Endothelial cell of hepatic sinusoid (primary cell): ENCODE measurements around the gene LRRTM4.

Source experiments
- in situ Hi-C: cut with HindIII; loops from 2 replicates; pipeline ENCODE4 v1.10.0; 2017; ENCODE audit warnings: low sequenced_read_pairs

The LRRTM4 gene

DNA sequence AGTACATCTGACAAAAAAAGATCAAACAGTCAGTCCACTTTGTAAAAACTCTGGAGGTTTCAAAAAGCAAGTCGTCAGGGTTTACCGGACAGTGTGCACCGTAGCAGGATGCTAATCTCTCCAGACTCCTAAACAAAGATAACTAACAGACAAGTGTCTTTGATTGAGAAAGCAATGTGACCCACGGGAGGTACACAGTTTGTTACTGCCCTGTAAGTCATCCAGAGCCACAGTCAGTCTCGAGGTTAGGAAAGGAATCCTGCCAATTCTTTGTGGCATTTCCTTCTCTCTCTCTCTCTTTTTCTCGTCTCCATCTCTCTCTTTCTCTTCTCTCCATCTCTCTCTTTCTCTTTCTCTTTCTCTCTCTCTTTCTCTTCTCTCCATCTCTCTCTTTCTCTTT, 42.8 kb downstream of the LRRTM4 start:
- in situ Hi-C loops, result no loop called here

DNA sequence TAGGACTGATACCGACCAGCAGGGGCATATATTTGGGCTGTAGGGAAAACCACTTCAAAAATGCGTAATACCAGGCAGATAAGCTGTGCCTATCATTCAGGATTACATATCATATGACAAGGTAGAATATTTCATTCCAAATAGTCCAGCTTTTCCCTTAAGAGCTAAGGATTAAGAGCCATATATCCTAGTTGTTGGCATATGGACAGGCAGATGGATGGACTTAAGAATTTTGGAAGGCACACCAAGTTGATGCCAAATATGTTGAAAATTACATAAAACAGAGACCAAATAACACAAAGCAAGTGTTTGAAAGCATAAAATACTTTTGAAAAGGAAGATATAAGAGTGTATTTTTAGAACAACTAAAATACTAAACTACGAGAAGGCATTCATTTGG, 52.1 kb downstream of the LRRTM4 start:
- in situ Hi-C loops, result no loop called here

DNA sequence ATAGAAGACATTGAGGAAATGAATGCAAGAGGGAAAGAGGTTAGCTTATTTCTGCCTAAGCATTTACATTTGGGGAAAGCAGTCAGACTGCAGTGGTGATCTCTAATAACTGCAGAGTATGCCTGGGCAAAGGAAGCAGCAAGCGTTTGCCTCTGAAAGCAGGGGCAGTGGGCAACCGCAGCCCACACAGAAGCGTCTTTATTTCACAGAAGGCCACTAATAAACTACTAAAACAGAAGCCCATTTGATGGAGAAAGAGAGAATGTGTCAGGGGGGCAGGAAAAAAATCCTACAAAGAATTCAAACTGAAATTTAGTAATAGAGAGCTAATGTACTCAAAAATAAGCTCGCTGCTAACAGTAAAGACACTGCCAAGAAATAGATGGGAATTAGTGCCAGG, 53.1 kb downstream of the LRRTM4 start:
- in situ Hi-C loops, result no loop called here

DNA sequence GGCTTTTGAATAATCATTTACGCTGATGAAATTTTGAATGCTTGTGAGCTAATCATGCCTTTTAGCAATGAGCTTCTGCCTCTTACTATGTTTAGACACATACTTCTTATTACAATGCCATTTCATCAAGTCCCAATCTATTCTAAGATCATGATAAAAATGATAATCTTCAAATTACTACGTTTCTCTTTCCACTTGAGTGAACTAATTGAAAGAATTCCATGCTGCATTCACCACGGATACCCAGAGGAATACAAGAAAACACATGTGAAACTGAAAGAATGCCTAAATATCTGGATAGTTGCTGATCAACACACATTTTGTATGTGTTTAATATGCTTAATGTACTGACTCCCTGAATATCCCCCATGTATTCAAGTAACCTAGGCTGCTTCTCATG, 62.3 kb downstream of the LRRTM4 start:
- in situ Hi-C loops, result no loop called here

DNA sequence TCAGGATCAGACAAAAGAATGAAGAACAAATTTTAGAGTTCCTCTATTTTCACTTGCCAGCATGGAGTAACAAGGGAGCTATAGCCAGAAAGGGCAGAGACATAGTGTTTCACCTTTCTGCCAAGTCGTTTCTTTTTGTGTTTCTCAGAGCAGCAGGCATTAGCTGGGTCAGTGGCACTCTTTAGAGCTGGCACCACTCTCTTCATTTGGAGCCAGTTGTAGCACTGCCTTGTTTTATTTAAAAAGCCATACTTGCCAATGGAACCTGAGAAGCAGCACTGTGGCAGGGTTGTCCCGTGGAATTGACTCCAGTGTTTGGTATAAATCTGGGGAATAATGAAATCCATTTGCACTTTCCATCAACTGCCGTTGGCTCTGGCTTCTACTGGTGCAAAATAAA, 64.0 kb downstream of the LRRTM4 start:
- in situ Hi-C loops, result no loop called here

DNA sequence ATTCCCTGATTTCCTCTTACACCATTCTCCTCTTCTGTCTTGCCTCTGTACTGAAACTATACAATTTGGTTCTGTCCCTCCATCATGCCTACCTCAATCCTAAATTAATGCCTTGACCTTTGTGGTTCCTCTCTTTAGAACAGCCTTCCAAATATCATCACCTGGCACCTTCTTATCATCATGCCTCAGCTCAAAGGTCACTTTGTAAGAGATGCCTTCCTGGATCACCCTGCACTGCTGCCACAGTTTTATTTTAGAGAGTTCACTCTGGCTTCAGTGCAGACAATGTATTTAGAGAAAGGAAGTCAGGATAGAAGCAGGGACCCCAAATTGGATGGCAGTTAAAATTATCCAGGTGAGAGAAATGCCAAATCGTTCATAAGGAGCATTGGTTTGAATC, 64.5 kb downstream of the LRRTM4 start:
- in situ Hi-C loops, result no loop called here

DNA sequence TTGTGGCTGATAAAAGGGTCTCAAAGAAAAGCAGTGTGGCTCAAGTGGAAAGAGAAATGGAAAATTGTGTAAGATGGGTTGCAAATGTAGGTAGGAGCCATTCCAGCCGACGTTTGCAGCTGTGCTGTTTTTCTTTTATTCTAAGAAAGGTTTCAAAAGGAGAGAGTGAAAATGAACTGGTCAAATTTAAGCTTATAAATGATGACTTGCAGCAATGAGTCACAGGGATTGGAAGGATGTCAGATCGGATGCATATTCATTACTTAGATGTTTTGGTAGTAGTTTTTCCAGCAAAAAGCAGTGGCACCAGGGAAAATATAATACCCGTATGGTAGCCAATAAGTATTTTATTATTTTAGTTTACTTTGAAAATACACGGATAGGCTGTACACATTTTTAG, 79.1 kb downstream of the LRRTM4 start:
- in situ Hi-C loops, result no loop called here

DNA sequence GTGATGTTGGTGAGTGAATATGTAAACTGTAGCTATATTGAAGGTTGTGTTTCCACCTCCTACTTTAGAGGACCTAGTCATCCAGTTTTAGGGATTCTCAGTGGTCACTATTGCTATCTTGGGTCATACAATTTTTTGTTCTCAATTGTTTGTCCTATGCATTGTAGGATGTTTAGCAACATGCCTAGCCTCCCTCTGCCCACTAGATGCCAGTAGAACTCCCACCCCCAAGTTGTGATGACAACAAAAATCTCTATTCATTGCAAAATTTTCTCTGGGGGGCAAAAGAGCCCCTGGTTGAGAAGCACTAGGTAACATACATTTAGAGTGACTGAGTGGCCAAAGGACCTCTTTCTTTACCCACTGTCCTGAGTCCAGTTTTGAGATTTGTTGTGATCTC, 87.3 kb downstream of the LRRTM4 start:
- in situ Hi-C loops, result loop anchor here (5.0 kb wide), 1 partner anchor 108 kb away; no protein-coding TSS in a partner anchor

DNA sequence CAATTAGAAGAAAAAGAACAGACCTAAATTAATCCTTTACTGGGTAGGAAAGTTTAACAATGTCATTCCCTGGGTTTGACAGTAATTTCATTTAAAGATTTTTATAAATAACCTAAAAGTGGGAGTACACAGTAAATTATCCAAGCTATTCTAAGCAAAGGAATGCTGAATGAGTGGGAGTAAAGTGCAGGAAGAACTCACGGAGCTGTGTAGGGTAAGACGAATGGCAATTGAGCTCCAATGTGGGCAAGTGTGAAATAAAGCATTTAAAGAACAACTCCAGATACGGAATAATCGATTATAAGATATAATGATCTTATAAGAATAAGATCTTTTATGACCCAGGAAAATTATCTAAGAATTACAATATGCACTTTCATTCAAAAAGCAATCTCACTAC, 93.2 kb downstream of the LRRTM4 start:
- in situ Hi-C loops, result no loop called here

DNA sequence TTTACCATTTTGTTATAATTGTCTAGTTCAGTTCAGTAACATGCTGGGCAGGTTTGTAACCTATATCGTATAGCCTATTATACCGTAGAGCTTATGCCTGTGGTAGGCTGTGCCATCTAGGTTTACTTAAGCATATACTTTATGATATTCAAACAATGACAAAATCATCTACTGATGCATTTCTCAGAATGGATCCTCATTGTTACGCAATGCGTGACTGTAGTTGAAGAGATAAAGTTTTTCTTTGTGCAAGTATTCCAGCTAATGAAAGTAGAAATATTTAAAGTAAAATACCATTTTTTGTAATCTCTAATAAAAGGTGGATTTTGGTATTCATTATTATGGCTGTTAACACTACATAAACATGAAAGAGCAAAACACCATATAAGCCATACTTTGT, 100.2 kb downstream of the LRRTM4 start:
- in situ Hi-C loops, result no loop called here

DNA sequence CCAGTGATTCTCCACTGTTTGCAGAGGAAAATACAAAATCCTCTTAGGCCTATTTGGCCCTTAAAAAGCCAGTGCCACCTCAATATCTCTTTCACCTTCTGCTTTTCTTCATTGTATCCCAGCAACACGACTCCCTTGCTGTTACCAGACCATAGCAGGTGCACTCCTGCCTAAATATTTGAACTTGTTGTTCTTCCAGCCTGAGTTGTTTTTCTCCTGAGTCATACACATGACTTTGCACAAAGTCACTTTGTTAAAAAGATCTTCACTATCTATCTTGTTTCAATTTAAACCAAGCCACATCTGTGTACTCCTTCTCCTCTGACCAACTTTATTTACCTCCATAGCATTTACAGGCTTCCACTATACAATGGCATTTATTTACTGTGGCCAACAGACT, 103.6 kb downstream of the LRRTM4 start:
- in situ Hi-C loops, result no loop called here

DNA sequence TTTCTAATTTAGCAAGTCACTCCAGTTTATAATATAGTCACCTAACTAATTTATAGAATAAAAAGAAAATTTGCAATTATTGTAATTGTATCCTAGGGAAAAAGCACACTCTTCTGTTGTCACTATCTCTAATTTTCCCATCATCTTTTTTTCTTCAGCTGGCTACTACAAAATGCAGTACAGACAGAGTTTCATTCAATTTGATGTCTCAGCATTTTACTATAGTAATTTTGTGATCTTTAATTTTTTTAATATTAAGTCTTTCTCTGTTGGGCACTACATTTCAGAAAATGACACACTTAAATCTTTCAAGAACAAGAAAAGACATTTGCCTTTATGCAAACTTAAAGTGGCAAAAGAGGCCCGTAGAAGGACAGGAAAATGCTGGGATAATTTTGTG, 118.0 kb downstream of the LRRTM4 start:
- in situ Hi-C loops, result no loop called here

DNA sequence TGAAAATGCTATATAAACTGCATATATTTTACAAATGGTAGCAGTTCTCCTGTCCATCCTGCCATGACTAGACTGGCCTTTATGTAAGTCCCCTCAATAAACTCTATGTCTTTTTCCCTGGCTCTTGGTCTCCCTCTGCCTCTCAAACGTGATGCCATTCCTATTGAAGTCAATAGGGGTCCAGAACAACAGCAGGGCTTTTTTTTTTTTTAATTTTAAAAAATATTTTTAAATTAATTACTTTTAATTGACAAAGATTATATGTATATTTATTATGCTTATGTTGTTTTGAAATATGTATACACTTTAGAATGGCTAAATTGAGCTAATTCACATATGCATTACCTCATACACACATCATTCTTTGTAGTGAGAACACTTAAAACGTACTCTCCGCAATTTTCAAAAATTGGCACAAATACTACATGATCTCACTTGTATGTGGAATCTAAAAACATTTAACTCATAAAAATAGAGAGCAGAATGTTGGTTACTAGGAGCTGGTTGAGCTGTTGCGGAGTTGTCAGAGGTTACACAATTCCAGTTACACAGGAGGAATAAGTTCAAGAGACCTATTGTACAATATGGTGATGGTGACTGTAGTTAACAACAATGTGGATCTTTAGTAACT, 123.1 kb downstream of the LRRTM4 start:
- in situ Hi-C loops, result no loop called here

DNA sequence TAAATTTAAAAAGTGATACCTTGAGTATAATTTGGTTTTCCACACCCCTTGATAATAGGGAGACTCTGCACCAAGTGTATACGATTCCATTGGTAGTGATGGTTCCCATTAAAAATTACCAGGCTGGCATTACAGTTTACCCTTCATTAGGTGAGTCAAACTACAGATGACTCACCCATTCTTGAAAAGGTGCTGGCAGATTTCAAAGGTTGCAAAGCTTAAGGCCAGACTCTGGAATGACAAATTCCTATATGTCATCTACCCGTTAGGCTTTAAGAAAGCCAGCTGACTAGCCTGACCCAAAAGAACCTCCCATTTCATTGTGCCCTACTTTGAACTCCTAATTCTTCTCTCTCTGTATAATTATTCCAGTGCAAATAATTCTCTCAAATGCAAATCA, 124.4 kb downstream of the LRRTM4 start:
- in situ Hi-C loops, result no loop called here

DNA sequence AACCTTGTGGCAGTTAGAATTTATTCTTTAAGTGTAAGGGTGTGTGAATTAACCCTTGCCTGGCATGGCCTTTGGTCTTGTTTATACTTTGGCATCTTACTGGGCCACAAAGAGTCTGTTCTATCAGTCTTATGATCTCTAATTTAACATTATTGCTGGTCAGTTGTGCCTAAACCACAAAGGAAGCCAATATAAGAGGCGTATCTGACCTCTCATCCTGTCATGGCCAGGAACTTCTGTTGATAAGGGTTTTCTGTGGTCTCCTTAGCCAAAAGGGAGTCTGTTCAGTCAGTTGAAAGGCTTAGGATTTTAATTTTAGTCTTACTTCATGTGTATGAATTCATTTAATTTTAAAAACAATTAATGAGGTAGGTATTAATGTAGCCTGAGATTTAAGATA, 127.2 kb downstream of the LRRTM4 start:
- in situ Hi-C loops, result no loop called here

DNA sequence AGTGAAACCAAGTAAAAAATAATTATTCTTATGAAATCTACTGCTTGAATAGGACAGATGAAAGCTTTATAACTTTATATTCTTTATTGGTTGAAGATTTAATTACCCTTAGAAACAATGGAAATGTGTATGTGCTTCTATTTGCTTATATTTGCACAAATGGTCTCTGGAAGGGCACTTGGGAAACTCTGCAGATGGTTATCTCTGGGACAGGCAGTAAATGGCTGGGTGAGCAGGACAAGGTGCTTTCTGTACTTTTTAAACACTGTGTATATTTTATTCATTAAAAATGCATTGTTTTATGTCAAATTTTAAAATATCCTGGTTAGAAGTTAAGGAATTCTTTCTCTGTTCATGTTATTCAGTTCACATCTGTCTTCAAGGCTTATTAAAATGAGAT, 131.1 kb downstream of the LRRTM4 start:
- in situ Hi-C loops, result no loop called here

DNA sequence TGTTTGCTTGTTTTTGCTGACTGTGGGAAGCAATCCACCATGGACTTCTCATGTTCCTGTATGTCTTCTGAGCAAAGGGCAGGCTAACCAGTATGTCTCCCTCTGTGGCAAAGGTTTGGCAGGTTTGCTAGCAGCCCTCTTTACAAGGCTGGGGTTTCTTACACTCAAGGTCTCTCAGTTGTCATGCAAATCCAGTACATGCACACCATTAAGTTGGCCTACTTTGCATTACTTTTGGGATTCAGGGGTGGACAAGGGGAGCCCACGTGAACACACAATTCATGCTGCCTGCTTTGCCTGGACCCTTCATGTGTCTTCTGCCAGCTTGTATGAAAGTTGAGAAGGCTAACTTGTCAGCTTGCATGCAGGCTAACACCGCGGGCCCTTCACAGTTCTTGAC, 134.9 kb downstream of the LRRTM4 start:
- in situ Hi-C loops, result no loop called here

DNA sequence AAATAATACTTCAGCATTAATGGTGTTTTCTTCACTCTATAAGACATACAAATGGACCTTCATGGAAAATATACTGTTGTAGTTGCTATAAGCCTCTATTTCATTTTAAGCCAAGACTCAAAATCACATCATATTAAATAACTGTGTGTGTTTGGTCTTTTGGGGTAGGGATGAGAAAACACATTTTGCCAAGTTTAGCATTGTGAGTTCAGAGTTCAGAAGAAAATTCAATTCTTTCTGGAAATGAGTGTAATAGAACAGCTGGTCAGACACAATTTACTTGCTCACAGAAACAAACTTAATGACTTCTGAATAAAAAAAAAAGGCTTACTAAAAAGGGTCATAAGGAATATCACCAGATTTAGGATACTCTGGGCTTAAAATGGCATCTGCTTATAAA, 149.5 kb downstream of the LRRTM4 start:
- in situ Hi-C loops, result loop anchor here (5.0 kb wide), 1 partner anchor 35 kb away; no protein-coding TSS in a partner anchor

DNA sequence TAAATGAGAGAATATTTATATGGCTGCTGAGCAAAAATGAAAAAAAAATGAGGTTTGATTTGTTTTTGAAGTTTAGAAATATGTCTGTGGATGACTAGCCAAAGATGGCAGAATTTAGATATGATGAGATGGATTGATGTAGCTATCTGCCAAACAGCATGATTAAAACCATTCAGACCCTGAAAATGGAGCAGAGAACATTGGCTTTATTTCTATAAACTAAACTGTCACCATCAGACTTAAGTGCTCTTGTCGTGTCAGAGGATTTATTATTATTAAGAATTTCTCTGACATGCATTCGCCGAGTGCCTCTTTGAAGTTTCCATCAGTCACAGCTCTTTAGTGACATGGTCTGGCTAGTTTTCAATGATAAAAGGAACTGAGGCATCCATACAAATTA, 151.7 kb downstream of the LRRTM4 start:
- in situ Hi-C loops, result loop anchor here (5.0 kb wide), 1 partner anchor 37 kb away; no protein-coding TSS in a partner anchor

DNA sequence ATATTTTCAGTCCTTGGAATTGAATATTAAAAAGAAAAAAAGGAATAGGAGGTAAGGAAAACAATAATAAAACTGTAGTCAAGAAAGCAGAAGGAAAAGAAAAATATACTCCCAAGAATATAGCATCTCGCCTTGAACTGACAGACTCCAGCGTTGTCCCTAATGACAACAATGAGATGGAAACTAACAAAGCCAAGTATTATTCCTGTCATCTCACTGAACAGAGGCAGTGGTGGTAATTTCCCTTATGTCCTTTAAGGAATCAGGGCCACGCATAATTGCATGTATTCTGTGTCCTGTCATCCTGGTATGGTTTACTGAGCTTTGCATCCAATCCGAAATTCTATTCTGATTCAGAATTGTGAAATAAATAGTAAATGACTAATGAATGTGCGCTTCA, 158.9 kb downstream of the LRRTM4 start:
- in situ Hi-C loops, result no loop called here

DNA sequence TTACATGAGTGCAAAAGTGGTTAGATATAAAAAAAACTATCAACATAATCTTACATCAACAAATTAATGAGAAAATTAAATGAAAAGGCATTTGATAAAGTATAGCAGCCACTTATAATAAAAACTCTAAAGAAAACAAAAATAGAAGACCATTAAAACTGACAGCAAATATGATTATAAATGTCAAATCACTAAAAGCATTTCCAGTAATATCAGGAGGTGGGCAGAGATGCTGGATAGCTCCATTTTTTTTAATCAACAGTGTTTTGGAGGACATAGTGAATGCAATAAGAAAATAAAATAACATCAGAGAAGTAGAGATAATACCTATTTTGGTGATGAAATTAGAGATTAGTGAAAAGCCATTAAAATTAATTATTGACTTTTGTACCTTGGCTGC, 173.4 kb downstream of the LRRTM4 start:
- in situ Hi-C loops, result no loop called here

DNA sequence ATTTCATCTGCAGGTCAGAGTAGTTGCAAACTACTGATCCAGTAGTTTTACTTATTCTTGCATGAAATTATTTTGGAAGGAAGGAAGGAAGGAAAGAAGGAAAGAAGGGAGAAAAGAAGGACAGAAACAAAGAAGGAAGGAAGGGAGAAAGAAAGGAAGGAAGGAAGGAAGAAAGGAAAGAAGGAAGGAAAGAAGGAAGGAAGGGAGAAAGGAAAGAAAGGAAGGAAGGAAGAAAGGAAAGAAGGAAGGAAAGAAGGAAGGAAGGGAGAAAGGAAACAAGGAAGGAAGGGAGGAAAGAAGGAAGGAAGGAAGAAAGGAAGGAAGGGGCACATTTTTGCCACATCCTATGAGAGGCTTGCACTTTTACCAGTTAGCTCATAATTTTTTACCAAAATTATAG, 186.2 kb downstream of the LRRTM4 start:
- in situ Hi-C loops, result no loop called here
